Cardiac fibroblast (primary cell): ENCODE measurements around the gene ATXN3.

Source experiments
- DNase-seq, 2 donors: peaks; one replicate each; pipeline versions ENCODE4 v3.0.0 to v3.0.0-alpha.2; 2010; ENCODE audit warnings: low read depth in 2 of 2
- H3K4me3 ChIP-seq, 2 donors: replicated peaks in 1 of 2; 1 replicate in 1 of 2; 2 replicates in 1 of 2; pipeline ENCODE4 v1.5.1; 2011; ENCODE audit warnings: low read depth in 2 of 2, low read length in 2 of 2, mild to moderate bottlenecking in 2 of 2, moderate library complexity in 1 of 2
- CTCF ChIP-seq: IDR thresholded peaks from one replicate; pipeline ENCODE4 v1.5.1; 2011; ENCODE audit warnings: low read depth, mild to moderate bottlenecking, low read length, inconsistent platforms

ATXN3 gene

DNA sequence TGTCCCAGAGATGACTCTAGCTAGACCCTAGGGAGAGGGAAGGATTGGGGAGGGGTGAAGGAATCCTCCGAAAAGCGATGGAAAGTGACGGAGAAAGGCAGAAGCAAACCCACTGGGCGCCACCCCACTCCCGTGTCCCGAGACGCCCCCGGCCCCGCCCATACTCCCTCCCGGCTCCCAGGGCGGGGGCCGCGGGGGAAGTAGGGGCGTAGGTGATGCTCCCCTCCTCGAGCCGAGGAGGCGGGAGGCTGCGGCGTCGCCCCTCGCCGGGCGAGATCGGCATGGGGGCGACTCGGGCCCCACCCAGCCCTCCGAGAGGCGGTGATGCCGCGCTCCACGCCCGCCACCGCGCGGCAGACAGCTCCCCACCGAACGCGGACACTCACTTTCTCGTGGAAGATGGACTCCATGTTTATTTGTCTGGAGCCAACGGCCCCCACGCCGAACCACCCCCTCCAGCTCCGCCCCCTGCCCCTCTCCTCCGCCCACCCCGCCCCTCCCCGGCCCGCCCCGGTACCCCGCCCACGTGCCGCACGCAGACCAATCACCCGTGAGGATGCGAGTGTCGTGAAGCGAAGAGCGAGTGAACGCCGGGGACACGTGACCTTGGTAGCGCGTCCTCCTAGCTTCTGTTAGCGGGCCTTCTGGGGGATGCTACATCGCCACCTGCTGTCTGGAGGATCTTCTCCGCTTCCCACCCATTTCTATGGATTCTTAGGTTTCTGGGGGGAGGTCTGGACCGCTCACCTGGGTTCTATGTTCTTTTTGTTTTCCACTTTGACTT, at the start of gene ATXN3:
ATXN3 (minus strand) TSS at position 440 of the 784 bp plus-strand sequence; CDS start at position 410, 30 bp downstream.
- peak within 1 kb of the TSS; percentile 75 to 80 for H3K4me3 ChIP-seq
- peak; percentile 99 for DNase-seq
- TF ChIP-seq CTCF = peak; percentile 79

- peak; percentile 25 to 26 for DNase-seq
- no peak for TF ChIP-seq CTCF
Observed at GRCh38 chr14:92154283-92154942, 48.0 kb upstream of the ATXN3 start.

DNA sequence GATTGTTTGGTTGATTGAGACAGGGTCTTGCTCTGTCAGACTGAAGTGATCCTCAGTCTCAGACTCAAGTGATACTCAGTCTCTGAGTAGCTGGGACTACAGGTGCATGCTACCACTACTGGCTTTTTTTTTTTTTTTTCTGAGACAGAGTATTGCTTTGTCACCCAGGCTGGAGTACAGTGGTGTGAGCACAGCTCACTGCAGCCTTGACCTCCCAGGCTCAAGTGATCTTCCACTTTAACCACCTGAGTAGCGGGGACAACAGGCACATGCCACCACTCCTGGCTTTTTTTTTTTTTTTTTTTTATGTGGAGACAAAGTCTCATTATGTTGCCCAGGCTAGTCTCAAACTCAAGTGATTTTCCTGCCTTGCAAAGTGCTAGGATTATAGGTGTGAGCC, 47.2 kb upstream of the ATXN3 start:
- TF ChIP-seq CTCF = no peak
- no peak for DNase-seq

More at GRCh38 chr14:92154283-92154942, 48.0 kb upstream of the ATXN3 start:
- H3K4me3 ChIP-seq = no peak overlapping the region

GRCh38 chr14:92144708-92145107, 38.3 kb upstream of the ATXN3 start:
- no peak for TF ChIP-seq CTCF
- peak; percentile 15 to 27 for DNase-seq

More for the DNA sequence above, 47.2 kb upstream of the ATXN3 start:
- no peak overlapping the region for H3K4me3 ChIP-seq

DNA sequence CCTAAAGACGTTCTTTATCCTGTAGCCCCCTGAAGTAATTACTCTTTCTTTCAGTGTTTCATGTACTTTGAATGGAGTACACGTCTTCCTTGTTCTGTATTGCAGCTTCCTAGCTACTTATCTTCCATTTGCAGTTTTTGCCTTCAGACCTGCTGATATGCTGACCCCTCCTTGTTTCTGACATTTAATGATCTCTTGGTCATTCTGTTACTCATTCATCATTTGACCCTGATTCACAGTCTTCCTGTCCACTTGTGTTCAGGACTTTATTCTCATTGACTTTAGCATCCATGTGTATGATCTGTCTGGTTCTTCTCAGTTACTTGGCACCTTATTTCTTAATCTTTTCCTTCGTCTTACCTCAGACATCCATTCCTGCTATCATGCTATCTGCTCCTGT, 37.6 kb upstream of the ATXN3 start:
- no peak for TF ChIP-seq CTCF
- DNase-seq = no peak
- H3K4me3 ChIP-seq = no peak overlapping the region

More at GRCh38 chr14:92144708-92145107, 38.3 kb upstream of the ATXN3 start:
- no peak overlapping the region for H3K4me3 ChIP-seq

GRCh38 chr14:92143309-92143708, 36.9 kb upstream of the ATXN3 start:
- TF ChIP-seq CTCF = no peak
- no peak overlapping the region for H3K4me3 ChIP-seq
- no peak for DNase-seq
